Activated CD8-positive, alpha-beta memory T cell treated with anti-CD3 and anti-CD28 coated beads for 24 hours (primary cell): Measurements from ENCODE around the gene WNT3A.
"Not testable (repeated sequence)": the region's sequence is repeated elsewhere in the genome, so short reads cannot be mapped to it uniquely, and the experiment has no call there.

Source experiments
- DNase-seq: peaks from one replicate; pipeline ENCODE4 v3.0.0-alpha.2; 2020

Gene WNT3A

DNA sequence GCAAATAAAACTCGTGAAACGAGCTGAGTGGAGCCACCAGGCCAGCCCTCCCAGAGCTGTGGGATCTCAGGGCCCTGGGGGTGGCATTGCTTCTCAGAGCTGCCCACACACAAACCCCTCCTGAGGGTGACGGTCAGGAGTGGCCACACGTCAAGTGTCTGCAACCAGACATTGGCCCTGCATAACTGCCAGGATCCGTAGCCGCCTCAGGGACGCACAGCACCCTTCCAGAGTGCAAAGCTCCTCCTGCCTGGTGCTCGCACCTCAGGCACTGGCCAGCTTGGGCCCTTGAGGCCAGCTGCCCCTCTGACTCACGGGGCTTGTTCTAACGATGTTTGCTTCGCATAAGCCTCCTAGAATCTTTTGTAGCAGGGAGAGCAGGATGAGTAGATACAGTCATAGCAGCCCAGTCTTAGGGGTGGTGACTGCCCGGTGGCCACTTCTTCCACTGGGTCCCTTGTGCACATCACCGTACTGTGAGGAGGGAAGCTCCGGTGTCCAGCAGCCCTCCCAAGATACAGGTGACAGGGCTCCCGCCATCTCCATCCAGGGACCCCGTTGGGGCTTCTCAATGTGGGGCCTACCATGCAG is 5.0 kb downstream of the WNT3A start:
- DNase-seq: no peak

DNA sequence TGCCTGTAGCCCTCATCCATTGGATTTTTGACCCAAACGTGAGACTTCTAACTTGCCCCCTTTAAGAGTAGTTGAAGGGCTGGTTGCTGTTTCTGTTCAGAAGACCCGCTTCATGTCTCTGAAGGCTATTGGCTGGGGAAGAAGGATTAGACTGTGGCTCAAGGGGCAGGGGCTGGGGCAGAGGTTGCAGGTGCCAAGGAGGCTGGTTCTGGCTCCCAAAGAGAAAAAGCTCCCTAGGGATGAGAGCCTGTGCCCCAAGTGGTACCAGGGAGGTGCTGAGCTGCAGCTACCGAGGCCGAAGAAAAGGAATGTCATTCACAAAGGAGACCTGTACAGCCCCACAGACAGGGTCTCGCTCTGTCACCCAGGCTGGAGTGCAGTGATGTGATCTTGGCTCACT is 5.8 kb downstream of the WNT3A start:
- no peak for DNase-seq

DNA sequence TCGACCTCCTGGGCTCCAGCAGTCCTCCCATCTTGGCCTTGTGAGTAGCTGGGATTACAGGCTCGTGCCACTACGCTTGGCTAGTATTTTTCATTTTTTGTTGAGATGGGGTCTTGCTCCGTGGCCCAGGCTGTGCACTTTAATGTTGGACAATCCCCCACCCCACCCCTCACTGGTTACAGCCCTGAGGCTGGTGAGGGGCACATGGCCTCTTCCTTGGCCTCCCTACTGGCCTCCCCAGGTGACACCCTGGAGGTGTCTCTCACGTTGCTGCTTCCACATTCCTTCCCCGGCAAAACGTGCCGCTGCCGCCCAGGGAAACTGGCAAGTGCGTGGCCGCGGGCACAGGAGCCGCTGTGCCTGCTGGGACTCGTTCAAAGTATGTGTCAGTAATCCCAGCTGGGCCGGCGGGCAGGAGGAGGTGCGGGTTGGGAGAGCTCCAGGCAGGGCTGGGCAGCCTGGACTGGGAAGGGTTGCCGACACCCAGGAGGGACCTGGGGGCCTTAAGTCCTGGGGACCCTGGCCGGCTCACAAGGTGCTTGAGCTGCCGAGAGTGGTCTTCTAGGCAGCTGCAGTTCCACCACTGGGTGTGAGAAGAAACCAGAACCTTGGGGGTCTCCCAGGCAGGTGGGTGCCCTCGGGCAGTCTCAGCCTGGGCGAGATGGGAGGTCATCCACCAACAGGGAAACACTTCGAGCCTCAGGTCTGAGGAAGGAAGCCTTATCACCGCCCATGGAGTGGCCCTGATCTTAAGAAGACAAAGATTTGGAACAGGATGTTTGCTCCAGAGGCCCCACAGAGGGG is 6.5 kb downstream of the WNT3A start:
- DNase-seq: peak; percentile 46

DNA sequence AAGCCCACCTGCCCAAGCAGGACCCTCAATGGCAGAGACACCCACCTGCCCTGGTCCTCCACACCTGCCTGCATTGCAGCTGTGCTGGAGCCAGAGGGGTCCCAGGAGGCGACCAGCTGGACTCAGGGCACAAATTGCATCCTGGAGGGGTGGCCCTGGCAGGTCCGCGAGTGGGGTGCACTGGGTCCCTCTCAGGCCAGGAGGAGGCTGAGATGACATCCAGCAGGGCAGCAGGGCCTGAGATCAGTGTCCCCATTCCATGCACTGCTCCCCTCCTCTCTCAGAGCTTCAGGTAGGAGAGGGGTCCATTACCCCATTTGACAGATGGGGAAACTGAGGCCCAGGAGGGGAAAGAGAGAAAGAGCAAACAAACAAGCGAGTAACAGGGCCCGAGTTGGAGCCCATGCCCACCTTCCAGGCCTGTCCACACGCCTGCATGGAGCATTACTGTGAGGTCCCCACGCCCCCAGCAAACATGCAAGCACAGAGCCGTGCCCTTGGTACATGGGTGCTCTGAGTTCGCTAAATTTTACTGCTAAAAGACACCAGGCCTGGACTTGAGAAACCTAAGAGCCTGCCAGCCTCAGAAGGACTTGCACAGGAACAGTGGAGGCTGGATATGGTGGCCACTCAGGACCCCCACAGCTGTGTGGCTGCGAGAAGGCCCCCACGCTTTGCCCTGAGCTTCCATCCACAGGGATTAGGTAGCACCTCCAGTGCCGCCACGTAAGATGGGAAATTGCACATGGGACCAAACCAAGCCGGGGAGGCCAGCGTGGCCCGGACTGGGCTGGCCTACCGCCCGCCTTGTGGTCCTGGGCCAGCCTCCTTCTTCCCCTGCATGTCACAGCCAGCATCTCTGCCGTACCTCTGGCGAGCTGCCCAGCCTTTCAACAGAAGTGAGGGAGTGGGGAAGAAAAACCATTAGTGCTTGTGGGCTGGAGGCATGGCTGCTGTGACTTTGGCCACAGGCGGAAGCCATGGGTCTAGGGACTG is 7.4 kb downstream of the WNT3A start:
- peak; percentile 41 for DNase-seq

DNA sequence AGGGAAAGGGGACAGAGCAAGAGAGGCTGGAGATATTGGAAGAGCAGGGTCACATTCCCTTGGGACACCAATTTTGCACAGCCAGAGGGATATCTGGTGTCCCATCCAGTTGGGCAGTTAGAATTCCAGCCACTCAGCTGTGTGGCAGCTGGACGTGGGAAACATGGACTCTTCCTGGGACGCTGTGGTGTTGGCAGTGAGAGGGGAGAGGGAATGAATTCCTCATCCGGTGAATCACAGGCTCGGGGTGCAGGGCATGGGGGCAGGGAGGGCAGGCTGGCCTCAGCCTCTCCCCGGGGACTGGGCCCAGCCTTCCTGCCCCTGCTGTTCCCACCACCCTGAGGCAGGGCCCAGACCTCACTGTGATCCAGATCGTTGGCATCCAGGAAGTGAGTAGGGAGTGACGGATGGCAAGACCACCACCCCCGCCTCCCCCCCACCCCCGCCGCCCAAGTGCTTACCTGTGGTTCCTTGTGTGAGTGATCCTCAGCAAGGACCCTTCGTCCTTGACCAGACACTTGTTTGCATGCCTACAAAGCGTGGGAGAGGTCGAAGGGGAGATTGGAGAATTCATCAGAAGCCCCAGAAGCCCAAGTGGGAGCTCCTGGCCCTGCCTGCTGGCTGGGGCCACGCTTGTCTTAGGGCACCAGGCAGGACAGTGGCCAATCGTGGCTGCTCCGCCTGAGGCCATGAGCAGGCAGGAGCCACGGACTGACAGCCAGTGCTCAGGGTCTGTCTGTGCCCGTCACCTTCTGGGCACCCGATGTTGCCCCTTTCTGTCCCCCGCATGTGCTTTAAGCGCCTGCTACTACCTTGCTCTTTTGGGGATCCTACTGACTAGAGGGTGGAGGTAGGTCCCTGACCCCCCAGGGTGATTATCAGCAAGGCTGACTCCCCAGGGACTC is 8.7 kb downstream of the WNT3A start:
- peak; percentile 41 for DNase-seq

DNA sequence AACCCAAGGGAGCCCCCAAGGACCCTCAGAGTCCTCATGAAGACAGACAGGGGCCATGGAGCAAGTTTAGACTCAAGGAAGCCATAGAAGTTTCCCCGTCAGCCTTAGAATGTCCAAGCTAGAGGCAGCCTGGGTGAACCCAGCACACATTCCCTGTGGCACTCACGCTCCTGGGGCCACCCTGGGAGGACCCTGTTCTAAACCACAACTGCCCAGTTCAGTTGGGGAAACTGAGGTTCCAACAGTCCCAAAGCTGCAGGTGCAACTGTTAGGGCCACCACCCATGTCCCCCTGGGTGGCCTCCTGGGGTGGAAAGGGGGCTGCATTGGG is 9.3 kb downstream of the WNT3A start:
- DNase-seq: peak; percentile 47

DNA sequence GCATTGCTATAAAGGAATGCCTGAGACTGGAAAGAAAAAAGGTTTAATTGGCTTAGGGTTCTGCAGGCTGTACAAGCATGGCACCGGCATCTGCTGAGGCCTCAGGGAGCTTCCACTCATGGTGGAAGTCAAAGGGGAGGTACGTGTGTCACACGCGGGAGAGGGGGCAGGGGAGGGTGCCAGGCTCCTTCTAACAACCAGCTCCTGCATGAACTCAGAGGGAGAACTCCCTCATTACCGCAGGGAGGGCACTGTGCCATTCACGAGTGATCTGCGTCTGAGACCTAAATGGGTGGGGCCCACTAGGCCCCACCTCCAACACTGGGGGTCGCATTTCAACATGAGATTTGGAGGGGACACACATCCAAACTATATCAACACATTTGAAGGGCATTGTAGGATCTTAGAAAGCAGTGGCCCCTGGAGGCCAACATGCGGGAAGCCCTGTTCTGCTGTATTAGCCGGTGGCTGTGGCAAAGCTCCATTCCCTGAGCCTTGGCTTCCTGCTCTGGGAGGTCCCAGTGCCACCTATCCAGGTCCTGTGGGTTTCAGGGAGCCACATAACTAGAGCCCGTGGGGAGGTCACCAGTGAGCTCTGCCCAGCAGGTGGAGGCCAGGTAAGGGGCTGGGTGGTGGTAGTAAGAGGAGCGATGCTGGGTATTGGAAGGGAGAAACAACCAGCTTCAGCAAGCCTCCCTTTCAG is 10.0 kb downstream of the WNT3A start:
- DNase-seq: no peak

DNA sequence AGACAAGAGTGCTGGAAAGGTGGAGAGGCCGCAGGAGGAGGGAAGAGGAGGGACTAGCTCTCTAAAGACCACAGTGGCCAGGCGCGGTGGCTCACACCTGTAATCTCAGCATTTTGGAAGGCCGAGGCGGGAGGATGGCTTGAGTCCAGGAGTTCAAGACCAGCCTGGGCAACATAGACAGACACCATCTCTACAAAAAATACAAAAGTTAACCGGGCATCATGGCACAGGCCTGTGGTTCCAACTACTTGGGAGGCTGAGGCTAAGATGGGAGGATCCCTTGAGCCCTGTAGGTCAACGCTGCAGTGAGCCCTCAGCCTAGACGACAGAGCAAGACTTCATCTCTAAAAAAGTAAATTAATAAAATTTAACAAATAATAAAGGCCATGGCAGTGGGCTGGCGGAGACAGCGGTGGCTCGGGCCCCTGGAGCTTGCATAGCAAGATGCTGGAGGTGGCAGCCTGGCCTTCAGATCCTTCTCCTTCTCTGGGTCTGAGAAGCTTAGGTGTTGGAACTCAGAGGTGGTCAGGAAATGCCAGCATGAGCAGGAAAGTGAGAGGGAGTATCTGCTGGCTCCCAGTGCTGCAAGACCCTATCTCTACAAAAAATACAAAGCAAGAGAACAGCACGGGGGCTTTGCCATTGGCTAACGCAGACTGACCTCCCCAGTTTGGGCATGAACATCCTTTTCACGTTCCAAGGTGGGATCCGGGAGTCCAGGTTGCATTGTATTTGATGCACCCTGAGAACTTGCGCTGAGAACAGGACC is 10.7 kb downstream of the WNT3A start:
- no peak for DNase-seq

DNA sequence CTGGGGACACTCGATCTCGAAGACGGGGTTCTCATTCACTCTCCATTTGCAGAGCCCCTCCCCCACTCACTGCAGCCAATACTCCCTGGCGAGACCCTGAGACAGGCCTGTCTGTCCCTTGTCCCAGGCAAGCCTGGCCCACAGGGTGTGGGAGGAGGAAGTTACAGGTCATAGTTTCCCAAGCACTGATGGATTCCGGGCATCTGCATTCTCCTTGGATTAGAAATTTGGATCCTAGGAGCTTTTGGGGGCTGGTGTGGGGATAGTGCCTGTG is 11.3 kb downstream of the WNT3A start:
- no peak for DNase-seq

DNA sequence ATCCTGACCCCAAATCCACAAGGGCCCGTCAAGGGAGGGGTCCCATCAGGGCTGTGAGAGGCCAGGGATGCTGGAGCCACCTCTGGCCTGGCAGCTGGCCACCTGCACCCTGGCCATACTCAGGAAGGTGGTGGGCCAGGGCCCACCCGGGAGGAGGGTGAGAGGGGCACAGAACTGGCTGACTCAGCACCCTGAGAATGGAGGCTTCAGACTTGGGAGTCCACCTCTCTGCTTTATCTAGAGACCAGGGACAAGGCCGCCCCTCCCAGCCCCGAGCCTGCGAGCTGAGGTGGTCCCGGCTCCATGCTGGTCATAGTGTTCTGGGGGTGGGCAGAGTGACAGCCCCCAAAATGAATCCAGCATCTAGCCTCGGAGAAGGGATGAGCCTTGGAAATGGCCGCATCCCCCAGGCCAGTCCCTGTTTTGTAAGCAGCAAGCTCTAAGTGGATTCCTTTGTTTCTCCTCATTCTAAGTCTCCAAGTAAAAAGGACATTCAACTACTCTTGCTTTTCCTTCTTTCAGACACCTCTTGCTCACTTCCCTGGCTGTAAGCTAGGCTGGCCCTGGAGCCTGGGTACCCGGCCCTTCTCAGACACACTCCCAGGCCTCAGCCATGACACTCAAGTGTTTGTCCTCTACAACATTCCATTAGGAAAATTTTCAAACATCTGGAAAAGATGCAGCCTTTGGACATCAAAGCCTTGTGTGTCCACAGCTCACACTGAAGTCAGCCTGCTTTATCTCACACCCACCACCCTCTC is 12.3 kb downstream of the WNT3A start:
- peak; percentile 44 for DNase-seq

DNA sequence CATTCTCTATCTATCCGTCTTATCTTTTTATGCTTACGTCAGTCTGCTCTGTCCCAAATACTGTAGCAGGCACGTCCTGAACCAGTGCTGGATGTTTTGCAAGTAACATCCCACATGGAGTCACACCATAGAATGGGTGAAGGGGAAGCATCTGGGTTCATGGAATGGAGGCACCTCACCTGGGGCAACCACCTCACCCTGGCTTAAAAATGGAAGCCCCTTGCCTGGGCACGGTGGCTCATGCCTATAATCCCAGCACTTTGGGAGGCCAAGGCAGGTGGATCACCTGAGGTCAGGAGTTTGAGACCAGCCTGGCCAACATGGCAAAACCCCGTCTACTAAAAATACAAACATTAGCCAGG is 12.9 kb downstream of the WNT3A start:
- not testable (repeated sequence) for DNase-seq

DNA sequence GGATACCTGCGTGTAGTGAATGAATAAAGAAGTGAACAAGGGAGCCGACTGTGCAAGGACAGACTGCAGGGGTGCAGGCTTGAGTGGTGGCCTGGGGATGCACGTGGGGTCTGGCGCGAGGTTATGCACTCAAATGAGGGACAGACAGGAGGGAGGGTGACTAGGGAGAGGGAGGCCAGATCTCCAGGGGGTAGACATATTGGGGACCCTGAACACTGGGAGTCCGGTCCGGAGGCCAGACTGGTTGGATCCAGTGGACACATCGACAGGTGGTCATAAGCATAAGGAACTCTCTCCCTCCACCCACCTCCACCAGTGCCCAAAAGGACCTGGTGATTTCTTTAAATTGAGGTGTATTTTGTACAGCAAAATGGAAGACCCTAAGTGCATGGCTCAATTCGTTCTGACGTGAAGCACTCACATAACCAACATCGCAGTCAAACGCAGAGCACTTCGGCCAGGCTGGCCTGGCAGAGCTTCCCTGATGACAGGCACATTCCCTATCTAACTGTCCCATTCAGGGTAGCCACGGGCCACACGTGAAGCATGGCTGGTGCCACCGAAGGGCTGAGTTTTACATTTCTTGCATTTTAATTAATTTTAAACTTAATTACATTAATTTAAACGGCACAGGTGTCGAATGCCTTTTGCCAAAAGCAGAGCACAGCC is 14.0 kb downstream of the WNT3A start:
- DNase-seq: peak; percentile 45

DNA sequence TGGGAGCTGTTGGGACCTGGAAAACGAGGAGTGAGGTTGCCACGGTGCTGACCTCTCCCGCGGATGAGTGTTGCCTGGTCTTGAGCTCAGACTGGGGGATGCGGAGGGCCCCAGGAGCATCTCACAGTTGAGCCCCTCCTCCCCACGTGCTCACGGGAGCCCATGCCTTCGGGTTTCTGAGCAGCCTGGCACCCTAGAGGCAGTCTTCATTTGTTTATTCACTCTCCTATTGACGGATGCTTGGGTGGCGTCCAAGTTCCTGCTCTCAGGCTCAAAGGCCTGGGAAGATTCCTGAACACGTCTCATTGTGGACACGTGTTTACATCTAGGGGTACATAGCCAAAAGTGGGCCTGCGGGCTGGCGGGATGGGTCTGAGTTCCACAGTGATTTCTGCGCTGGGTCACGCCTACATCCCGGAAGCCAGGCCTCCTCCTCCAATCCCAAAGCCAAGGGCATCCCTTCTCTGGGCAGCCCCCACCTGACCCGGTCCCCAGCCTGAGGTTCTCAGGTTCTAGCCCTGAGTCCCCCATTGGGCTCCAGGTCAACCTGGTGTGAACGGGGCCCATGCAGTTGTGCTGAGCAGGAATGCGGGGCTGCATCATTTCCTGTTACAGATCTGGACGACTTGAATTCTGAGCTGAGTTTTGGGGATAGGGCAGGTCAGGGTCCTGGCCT is 14.7 kb downstream of the WNT3A start:
- DNase-seq: peak; percentile 28

DNA sequence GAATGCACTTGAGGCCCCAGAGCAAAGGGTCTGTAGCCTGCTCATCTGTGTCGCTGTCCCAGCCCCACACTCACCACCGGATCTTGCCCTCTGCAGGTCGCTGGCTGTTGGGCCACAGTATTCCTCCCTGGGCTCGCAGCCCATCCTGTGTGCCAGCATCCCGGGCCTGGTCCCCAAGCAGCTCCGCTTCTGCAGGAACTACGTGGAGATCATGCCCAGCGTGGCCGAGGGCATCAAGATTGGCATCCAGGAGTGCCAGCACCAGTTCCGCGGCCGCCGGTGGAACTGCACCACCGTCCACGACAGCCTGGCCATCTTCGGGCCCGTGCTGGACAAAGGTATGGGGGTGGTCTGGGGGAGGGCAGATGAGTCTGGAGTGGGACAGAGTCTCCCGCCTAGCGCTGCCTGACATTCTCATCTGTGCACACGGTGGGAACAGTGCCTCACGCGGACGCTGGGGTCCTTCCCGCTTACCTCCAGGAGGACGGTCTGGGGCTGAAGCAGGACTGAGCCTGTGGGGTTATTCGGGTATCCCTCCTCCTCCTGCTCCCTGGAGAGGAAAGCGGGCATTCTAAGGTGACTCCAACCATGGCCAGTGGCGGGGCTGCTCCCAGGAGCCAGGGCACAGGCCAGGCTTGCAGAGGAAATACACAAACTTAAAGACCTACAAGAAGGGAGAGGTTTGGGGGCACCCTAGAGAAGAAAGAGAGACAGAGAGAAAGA is 15.9 kb downstream of the WNT3A start:
- DNase-seq: no peak

DNA sequence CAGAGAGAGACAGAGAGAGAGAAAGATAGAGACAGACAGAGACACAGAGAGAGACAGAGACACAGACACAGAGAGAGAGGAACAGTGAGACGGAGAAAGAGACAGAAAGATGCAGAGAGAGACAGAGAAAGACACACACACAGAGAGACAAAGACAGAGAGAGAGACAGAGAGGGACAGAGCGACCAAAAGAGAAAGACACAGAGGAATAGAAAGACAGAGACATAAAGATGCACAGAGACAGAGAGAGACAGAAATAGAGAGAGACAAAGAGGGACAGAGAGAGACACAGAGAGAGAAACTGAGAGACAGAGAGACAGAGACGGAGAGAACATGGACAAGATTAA is 16.5 kb downstream of the WNT3A start:
- no peak for DNase-seq

DNA sequence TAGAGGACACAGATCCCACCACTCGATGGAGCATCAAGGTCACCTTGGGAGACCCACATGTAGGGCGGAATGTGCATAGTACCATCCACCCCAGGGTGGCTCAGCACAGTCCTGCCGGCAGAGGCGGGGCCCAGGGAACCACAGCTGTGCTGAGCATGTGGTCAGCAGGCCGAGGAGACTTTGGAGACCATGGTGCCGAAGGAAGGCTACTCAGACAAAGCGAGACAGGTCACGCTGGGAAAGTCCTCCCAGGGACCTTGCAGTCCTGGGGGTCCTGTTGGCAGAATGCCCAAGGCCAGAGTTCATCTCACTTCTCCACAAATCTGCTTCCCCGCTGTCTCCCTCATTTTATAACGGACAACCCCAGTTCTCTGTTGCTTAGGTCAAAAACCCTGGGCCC is 22.5 kb downstream of the WNT3A start:
- DNase-seq: no peak

DNA sequence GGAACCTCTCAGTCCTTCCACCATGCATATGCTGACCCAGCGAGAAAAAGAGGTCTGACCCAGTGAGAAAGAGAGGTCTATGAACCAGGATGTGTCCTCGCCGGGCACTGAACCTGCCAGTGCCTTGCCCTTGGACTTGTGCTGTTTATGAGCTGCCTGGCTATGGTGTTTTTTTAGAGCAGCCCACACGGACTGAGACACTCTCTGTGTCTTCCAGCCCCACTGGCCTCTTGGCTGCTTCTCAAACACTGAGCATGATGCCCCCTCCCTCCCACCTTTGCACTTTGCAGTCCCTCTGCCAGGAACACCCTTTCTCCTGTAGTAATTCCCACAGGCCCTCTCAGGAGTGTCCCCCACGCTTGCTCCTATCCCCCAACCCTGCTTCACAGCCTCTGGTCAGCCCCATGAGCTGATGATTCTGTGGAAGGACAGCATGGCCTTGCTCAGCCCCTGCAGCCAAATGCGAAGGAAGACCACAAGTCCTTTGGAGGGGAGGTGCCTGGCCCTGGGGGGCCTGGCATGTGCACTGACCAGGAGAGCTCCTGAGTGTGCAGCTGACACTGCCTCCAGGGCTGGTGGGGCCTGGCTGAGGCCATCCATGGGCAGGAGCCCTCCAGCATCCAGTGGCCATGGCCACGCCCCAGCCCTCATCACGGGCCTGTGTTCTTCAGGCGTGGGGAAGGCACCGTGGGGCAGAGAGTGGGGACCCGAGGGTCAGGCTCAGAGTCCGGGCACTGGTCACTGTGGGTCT is 23.8 kb downstream of the WNT3A start:
- no peak for DNase-seq
